Retinal pigment epithelial cell (primary cell): ENCODE results near the gene SFMBT2.

ENCODE experiments used
- DNase-seq: peaks from one replicate; pipeline ENCODE4 v3.0.0-alpha.2; 2010; ENCODE audit warnings: low read depth
- H3K4me3 ChIP-seq: 2 replicates; pipeline ENCODE4 v1.5.1; 2011; ENCODE audit warnings: mild to moderate bottlenecking, low read length, control low read depth, moderate library complexity
- TF ChIP-seq, protein P1 (sequence below): conservative IDR thresholded peaks from 2 replicates; pipeline ENCODE4 v1.5.1; 2011; ENCODE audit warnings: low read depth, low read length, control low read depth, inconsistent platforms

Gene SFMBT2

DNA sequence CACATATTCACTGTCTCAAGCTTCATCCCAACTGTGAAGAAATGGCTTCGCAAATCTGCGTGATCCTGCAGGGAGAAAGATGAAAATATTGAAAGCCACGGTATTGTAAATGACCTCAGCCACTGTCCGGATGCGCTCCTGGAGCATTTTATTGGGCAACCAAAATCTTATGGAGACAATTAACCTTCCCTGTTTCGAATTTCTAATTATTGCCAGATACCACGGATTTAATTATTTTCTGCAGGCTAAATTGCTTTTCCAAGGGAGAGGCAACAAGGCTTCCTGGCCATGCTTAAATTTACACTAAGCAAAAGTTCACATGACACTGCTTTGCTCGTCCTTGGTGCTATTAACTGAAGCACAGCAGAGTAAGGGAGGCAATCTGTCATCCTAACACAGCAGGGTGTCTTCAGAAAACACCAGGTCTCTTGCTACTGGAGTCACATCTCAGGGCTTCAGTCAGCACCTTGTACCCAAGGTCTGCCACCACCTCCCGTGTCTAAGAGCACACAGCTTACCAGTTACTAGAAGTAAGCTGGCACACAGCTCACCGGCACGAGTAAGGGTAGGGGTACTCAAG, 162.2 kb downstream of the SFMBT2 start:
- H3K4me3 ChIP-seq = no peak overlapping the region
- TF ChIP-seq, protein P1, sequence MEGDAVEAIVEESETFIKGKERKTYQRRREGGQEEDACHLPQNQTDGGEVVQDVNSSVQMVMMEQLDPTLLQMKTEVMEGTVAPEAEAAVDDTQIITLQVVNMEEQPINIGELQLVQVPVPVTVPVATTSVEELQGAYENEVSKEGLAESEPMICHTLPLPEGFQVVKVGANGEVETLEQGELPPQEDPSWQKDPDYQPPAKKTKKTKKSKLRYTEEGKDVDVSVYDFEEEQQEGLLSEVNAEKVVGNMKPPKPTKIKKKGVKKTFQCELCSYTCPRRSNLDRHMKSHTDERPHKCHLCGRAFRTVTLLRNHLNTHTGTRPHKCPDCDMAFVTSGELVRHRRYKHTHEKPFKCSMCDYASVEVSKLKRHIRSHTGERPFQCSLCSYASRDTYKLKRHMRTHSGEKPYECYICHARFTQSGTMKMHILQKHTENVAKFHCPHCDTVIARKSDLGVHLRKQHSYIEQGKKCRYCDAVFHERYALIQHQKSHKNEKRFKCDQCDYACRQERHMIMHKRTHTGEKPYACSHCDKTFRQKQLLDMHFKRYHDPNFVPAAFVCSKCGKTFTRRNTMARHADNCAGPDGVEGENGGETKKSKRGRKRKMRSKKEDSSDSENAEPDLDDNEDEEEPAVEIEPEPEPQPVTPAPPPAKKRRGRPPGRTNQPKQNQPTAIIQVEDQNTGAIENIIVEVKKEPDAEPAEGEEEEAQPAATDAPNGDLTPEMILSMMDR = no peak
- DNase-seq = no peak

DNA sequence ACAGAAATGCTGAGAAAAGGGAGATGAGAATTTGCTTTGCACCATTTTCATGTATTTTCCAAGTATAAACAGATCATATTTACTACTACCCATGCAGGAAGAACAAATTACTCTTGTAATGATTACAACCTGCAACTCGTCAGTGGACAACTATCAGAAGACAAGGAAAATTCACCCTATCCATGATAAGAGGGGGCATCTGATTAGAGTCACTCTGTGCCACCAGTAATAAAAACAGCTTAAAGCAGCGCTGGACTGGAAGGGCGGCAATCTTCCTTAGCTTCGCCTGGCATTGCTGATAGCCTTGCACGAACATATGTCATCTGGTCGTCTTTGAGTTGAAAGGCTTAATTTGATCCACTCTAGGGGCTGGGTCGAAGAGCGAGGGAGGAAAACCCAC, 162.7 kb downstream of the SFMBT2 start:
- TF ChIP-seq, protein P1 = no peak
- no peak overlapping the region for H3K4me3 ChIP-seq
- DNase-seq = no peak

DNA sequence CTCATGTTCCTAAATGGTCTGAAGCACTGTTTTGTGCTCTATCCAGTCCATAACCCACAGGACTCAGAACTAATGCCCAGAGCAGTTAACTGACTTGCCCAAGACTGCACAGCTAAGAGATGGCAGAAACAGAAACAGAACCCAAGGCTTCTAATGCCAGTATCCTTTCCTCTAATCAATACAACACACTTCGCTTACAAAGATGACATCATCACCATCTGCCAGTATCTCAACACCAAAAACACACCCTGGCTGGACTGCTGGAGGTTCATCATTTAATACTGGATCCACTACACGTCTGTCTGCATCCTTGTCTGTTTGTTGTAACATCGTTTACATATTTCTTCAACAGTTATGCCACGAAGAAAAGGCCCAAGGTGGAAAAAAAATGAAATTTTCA, 165.3 kb downstream of the SFMBT2 start:
- H3K4me3 ChIP-seq = no peak overlapping the region
- no peak for DNase-seq
- TF ChIP-seq, protein P1 = no peak

DNA sequence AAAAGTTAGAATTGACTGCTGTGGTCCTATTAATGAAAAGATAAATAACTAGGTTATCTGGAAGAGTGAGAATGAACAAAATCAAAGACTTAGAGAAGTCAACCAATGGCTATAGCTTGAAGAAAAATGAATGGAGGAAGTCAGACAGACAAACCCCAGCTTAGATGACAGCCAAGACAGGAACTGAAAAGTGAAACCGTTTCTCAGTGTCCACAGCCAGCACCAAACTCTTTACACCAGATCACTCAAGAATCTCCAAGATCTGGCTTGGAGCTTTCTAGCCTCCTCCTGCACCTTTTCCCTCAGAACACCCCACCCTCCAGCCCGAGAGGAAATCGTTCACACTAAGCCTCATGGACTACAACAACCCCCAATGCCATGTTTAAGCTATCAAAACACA, 167.0 kb downstream of the SFMBT2 start:
- TF ChIP-seq, protein P1 = no peak
- no peak overlapping the region for H3K4me3 ChIP-seq
- DNase-seq = no peak

DNA sequence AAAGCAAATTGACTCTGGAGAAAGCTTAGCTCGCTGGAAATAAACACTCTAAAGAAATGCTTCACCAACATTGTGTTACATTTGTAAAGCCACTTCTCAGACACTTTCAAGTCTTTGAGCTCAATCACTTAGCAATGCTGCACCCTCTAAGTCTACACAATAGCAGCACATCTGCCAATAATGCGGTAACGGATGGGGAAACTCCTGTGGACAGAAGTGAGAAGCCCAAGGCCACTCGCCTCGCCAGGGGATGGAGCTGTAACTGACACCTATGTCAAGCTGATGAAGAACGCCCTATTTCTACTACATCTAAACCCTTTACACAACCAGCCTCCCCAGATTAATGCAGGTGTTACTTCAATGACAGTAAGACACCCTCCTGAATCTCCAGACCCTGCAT, 167.7 kb downstream of the SFMBT2 start:
- TF ChIP-seq, protein P1 = no peak
- no peak for DNase-seq
- H3K4me3 ChIP-seq = no peak overlapping the region

DNA sequence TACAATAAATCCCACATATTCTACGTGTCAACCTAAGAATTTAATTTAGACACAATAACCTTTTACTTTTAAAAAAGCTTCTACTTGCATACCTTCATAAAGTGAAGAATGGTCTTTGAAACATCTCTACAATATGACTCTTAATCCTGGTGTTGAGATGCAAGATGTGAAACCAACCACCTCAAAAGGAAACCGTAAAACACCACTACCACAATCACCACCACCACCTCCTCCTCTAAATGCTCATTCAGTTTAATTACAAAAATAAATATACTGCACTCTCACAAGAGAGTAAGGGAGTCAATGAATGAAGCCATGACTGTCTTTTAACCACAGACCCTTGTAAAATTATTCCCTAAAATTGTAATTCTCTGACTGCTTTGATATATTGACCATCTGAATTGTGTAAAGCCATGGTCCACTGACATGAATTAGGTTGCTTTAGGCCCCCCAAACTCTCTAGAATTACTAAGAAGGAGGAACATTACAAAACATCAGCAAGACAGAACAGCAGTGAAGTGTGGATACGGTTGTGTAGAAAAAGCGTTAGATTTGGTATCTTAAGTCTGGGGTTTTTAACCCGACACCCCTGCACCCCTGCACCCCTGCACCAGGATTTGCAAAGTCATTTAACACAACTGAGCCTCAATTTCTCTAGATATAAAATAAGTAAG, 171.4 kb downstream of the SFMBT2 start:
- no peak for DNase-seq
- TF ChIP-seq, protein P1 = no peak
- H3K4me3 ChIP-seq = no peak overlapping the region

DNA sequence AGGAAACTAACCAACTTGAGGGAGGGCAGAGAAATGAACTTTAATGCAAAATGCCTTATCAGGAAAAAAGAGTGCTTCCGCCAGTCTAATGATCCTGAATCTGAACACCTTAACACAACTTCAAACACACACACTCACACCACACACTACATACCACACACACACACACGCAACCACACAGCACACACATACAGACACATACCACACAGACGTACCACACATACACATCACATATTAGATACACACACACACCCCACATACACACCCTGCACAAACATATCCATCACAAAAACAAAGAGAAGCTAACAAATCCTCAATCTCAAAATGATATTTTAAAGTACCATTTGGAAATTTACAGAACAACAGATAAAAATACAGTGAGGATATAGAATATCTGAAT, 175.5 kb downstream of the SFMBT2 start:
- TF ChIP-seq, protein P1 = no peak
- H3K4me3 ChIP-seq = no peak overlapping the region
- no peak for DNase-seq
